GM21723 (cell line): ENCODE measurements around the gene CALCB.
"Not testable (repeated sequence)": the region's sequence is repeated elsewhere in the genome, so short reads cannot be mapped to it uniquely, and the experiment has no call there.

Experiments used
- ATAC-seq: cut with Tn5 transposase; IDR thresholded peaks from one replicate; pipeline ENCODE4 v1.9.1; 2021; ENCODE audit warnings: mild to moderate bottlenecking, moderate library complexity; ENCODE audit not compliant: unreplicated experiment

The CALCB gene

GRCh38 chr11:15073361-15074205 is at the start of gene CALCB:
Gene CALCB (plus strand): TSS chr11:15073593. CDS start chr11:15074719, 1,126 bp downstream.
- ATAC-seq = no peak

GRCh38 chr11:15027011-15027410 is 46.4 kb upstream of the CALCB start:
- no peak for ATAC-seq

GRCh38 chr11:15027956-15028355 is 45.4 kb upstream of the CALCB start:
- ATAC-seq = no peak

- no peak for ATAC-seq
Measured at GRCh38 chr11:15028379-15028778, 45.0 kb upstream of the CALCB start.

- ATAC-seq = not testable (repeated sequence)
Measured at GRCh38 chr11:15031945-15032344, 41.4 kb upstream of the CALCB start.

GRCh38 chr11:15034687-15035267 is 38.6 kb upstream of the CALCB start:
- no peak for ATAC-seq

- no peak for ATAC-seq
Measured at GRCh38 chr11:15035283-15035682, 38.1 kb upstream of the CALCB start.

GRCh38 chr11:15038963-15039362 is 34.4 kb upstream of the CALCB start:
- no peak for ATAC-seq

- ATAC-seq = no peak
Measured at GRCh38 chr11:15045209-15045608, 28.2 kb upstream of the CALCB start.

- no peak for ATAC-seq
Measured at GRCh38 chr11:15045891-15046290, 27.5 kb upstream of the CALCB start.

GRCh38 chr11:15046673-15047072 is 26.7 kb upstream of the CALCB start:
- ATAC-seq = not testable (repeated sequence)

- no peak for ATAC-seq
Measured at GRCh38 chr11:15048616-15049015, 24.8 kb upstream of the CALCB start.

GRCh38 chr11:15053191-15053685 is 20.2 kb upstream of the CALCB start:
- ATAC-seq = no peak

- ATAC-seq = no peak
Measured at GRCh38 chr11:15055620-15056356, 17.6 kb upstream of the CALCB start.

- ATAC-seq = no peak
Measured at GRCh38 chr11:15057329-15057728, 16.1 kb upstream of the CALCB start.

GRCh38 chr11:15059132-15059915 is 14.1 kb upstream of the CALCB start:
- ATAC-seq = no peak

GRCh38 chr11:15062599-15062998 is 10.8 kb upstream of the CALCB start:
- ATAC-seq = no peak

- not testable (repeated sequence) for ATAC-seq
Measured at GRCh38 chr11:15069751-15070150, 3.6 kb upstream of the CALCB start.

GRCh38 chr11:15071556-15072255 is 1.7 kb upstream of the CALCB start:
- no peak for ATAC-seq

- ATAC-seq = no peak
Measured at GRCh38 chr11:15072551-15073143, 746 bp upstream of the CALCB start.
